Left ventricle myocardium inferior (tissue), 1 donor: ENCODE measurements around the gene GAA. TPM values are rescaled to one million over a fixed set of nuclear protein-coding genes. Genes with fewer than 3 reads are reported as not detected.

ENCODE experiments used
- DNase-seq: peaks from one replicate; pipeline ENCODE4 v3.0.0-alpha.2; 2020
- H3K27ac ChIP-seq: fragments of 200-600 bp; replicated peaks from 2 replicates; pipeline ENCODE4 v1.8.0; 2021
- H3K27me3 ChIP-seq: fragments of 200-600 bp; 2 replicates; pipeline ENCODE4 v1.8.0; 2021; ENCODE audit warnings: low read depth
- H3K36me3 ChIP-seq: fragments of 200-600 bp; 2 replicates; pipeline ENCODE4 v1.8.0; 2021
- H3K4me1 ChIP-seq: fragments of 200-600 bp; 2 replicates; pipeline ENCODE4 v1.8.0; 2021
- H3K4me3 ChIP-seq: fragments of 200-600 bp; 2 replicates; pipeline ENCODE4 v1.8.0; 2021; ENCODE audit warnings: mild to moderate bottlenecking, moderate library complexity
- H3K9me3 ChIP-seq: fragments of 200-600 bp; replicated peaks from 2 replicates; pipeline ENCODE4 v1.8.0; 2021
- intact Hi-C: fragments of 100-400 bp; cut with micrococcal nuclease; formaldehyde crosslinking; loops from one replicate; pipeline ENCODE4 v1.11.0; 2022
- total RNA-seq: library from RNA; stranded (reverse); fragmentation: NEBNext Ultra II Directional; extraction: Animal tissue kit (Norgen Biotek cat#: 25700); gene quantifications from one replicate; pipeline ENCODE4 v1.2.1, GENCODE V29; 2021
- TF ChIP-seq, protein P1 (sequence below): fragments of 200-600 bp; IDR thresholded peaks from 2 replicates; pipeline ENCODE4 v1.8.0; 2021; ENCODE audit warnings: antibody characterized with exemption, mild to moderate bottlenecking, borderline replicate concordance
- donor health status: DM: no; HTN: yes; CAD: no; lungs with severe emphysema.

GAA gene
- total RNA-seq, 1 donor from 2014 or later: 44.4 TPM

DNA sequence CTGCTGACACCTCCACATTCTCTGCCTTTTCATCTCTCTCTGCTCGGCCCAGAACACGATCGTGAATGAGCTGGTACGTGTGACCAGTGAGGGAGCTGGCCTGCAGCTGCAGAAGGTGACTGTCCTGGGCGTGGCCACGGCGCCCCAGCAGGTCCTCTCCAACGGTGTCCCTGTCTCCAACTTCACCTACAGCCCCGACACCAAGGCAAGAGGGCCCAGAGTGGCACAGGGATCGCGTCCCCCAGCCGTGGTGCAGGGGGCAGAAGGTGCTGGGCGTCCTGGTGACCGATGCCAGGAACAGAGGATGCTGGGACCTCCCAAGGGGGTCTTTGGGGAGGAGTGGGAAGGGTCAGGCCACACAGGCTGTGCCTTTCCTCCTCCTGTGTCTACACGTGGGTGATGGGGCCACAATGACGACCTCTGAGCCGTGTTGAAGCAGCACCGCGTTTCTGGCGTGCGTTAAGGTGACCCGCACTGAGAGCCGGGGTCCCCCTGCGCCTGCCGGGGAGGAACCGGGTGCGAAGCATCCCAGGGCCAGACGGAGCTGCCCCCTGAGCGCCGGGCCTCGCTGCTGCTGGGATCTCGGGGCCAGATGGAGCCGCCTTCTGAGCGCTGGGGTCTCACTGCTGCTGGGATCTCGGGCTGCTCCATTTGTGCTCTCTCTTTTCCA, 17.4 kb downstream of the GAA start:
- Histone ChIP-seq H3K27ac (no peak overlapping the region), H3K36me3 (peaks cover 5% of the 10 kb centered on the region), H3K4me1 (no peaks in the 10 kb centered on the region), H3K27me3 (no peaks in the 10 kb centered on the region), H3K9me3 (peaks cover 6% of the 10 kb centered on the region), H3K4me3 (no peak overlapping the region)
- intact Hi-C loops: no loop called here
- TF ChIP-seq, protein P1, sequence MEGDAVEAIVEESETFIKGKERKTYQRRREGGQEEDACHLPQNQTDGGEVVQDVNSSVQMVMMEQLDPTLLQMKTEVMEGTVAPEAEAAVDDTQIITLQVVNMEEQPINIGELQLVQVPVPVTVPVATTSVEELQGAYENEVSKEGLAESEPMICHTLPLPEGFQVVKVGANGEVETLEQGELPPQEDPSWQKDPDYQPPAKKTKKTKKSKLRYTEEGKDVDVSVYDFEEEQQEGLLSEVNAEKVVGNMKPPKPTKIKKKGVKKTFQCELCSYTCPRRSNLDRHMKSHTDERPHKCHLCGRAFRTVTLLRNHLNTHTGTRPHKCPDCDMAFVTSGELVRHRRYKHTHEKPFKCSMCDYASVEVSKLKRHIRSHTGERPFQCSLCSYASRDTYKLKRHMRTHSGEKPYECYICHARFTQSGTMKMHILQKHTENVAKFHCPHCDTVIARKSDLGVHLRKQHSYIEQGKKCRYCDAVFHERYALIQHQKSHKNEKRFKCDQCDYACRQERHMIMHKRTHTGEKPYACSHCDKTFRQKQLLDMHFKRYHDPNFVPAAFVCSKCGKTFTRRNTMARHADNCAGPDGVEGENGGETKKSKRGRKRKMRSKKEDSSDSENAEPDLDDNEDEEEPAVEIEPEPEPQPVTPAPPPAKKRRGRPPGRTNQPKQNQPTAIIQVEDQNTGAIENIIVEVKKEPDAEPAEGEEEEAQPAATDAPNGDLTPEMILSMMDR: no peak
- DNase-seq: no peak

DNA sequence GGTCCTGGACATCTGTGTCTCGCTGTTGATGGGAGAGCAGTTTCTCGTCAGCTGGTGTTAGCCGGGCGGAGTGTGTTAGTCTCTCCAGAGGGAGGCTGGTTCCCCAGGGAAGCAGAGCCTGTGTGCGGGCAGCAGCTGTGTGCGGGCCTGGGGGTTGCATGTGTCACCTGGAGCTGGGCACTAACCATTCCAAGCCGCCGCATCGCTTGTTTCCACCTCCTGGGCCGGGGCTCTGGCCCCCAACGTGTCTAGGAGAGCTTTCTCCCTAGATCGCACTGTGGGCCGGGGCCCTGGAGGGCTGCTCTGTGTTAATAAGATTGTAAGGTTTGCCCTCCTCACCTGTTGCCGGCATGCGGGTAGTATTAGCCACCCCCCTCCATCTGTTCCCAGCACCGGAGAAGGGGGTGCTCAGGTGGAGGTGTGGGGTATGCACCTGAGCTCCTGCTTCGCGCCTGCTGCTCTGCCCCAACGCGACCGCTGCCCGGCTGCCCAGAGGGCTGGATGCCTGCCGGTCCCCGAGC, 17.9 kb downstream of the GAA start:
- Histone ChIP-seq H3K4me3 (no peak overlapping the region), H3K9me3 (peaks cover 6% of the 10 kb centered on the region), H3K36me3 (peaks cover 5% of the 10 kb centered on the region), H3K27me3 (peaks cover 2% of the 10 kb centered on the region), H3K27ac (no peak overlapping the region), H3K4me1 (no peaks in the 10 kb centered on the region)
- intact Hi-C loops: no loop called here
- no peak for DNase-seq
- TF ChIP-seq, protein P1: no peak

DNA sequence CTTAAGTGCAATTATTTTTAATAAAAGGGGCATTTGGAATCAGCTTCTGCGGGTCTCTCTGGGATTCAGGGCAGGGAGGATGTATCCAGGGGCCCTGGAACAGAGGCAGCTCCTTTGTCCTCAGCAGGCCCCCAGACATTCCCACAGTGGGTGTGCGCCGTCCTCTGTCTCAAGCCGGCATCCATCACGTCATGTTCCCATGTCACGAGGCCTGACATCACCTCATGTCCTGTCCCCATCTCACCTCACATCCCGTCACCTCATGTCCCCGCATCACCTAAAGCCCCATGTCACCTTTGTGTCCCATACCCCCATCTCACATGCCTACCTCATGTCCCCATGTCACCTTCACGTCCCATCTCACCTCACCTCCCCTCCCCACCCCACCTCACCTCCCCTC, 18.5 kb downstream of the GAA start:
- H3K27me3 ChIP-seq: peaks cover 7% of the 10 kb centered on the region
- H3K9me3 ChIP-seq: peaks cover 5% of the 10 kb centered on the region
- no peak overlapping the region for H3K4me3 ChIP-seq
- TF ChIP-seq, protein P1: no peak
- intact Hi-C loops: no loop called here
- peaks cover 5% of the 10 kb centered on the region for H3K36me3 ChIP-seq
- no peak overlapping the region for H3K27ac ChIP-seq
- H3K4me1 ChIP-seq: no peaks in the 10 kb centered on the region
- no peak for DNase-seq

DNA sequence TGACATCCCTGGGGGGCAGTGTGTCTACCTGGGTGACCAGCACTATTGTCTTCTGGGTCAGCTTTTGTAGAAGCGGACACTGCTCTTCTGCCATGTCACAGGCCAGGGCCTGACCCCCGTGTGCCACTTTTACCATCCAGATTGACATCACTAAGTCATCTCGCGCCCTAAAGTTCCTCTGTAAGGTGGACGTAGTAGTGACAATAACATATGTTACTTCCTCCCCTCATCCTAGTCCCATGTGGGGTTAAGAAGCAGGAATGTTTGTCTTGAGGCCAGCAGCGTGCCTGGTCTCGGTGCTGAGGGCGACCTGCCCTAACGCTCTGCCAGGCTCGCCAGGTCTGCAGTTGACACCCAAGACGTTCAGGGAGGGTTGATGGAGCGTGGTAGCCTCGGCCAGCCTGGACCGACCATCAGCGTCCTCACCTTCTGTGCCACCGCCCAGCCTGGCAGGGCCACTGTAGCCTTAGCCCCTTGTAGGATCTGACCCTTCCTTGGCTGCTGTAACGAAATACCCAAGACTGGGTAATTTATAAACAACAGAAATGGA, 20.7 kb downstream of the GAA start:
- TF ChIP-seq, protein P1: no peak
- intact Hi-C loops: no loop called here
- no peak for DNase-seq
- no peak overlapping the region for H3K27ac ChIP-seq
- H3K9me3 ChIP-seq: no peaks in the 10 kb centered on the region
- peaks cover 5% of the 10 kb centered on the region for H3K36me3 ChIP-seq
- no peak overlapping the region for H3K4me3 ChIP-seq
- peaks cover 8% of the 10 kb centered on the region for H3K27me3 ChIP-seq
- H3K4me1 ChIP-seq: no peaks in the 10 kb centered on the region

DNA sequence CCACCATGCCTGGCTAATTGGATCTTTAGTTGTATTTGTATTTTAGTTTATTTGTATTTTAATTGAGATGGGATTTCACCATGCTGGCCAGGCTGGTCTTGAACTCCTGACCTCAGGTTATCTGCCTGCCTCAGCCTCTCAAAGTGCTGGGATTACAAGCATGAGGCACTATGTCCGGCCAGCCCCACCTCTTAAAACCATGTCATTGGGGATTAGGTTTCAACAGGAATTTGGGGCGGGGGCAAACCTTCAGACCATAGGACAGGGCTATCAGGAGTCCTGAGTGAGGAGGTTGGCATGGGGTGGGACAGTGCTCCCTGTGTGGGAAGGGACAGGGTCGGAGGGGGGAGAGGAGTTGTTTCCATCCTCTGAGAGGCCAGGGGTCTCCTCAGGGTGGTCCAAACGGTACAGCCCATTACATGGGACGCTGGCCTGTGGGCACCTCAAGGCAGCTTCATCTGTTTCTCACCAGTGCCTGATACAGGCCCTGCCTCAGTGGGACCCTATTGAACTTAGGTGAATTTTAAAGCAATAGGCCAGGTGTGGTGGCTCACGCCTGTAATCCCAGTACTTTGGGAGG, 21.6 kb downstream of the GAA start:
- H3K27me3 ChIP-seq: peaks cover 8% of the 10 kb centered on the region
- no peak for DNase-seq
- intact Hi-C loops: no loop called here
- H3K36me3 ChIP-seq: peaks cover 5% of the 10 kb centered on the region
- no peaks in the 10 kb centered on the region for H3K4me1 ChIP-seq
- no peak overlapping the region for H3K4me3 ChIP-seq
- no peak overlapping the region for H3K27ac ChIP-seq
- TF ChIP-seq, protein P1: no peak
- no peaks in the 10 kb centered on the region for H3K9me3 ChIP-seq
